ENCODE measurements around the gene LRRC57.

DNA sequence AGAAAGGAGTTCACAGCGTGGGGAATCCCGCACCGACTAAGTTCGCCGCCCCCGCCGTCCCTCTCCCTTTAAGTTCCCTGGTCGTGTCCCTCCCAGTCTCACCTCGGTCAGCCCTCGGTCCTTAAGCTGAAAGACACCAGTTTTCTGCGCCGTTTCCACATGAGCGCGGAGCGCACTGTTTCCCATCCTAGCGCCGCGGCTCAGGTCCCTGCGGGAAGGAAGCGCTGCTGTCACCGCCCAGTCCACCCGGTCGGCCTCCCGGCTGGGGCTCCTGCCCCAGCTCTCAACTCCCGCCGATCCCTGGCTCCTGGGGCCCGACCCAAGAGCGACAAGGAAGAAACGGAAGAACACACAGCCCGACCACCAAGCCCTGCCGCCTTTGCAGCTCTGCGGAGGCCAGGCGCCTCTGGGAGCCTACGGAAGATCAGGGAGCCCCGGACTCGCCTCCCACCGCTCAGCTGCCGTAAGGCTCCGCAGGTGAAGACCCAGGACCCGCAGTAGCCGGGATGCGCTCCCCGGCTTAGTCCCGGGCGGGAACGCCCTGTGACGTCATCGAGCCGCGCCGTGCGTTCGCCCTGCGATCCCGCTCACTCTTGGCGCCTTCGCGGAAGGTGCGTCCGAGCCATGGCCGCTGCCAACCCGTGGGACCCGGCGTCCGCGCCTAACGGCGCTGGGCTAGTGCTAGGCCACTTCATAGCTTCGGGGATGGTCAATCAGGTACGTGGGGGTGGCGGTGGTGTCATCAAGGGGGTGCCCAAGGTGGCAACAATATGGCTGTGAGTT is at the start of gene LRRC57, which contains the start of gene HAUS2:
- TF ChIP-seq, protein P1, sequence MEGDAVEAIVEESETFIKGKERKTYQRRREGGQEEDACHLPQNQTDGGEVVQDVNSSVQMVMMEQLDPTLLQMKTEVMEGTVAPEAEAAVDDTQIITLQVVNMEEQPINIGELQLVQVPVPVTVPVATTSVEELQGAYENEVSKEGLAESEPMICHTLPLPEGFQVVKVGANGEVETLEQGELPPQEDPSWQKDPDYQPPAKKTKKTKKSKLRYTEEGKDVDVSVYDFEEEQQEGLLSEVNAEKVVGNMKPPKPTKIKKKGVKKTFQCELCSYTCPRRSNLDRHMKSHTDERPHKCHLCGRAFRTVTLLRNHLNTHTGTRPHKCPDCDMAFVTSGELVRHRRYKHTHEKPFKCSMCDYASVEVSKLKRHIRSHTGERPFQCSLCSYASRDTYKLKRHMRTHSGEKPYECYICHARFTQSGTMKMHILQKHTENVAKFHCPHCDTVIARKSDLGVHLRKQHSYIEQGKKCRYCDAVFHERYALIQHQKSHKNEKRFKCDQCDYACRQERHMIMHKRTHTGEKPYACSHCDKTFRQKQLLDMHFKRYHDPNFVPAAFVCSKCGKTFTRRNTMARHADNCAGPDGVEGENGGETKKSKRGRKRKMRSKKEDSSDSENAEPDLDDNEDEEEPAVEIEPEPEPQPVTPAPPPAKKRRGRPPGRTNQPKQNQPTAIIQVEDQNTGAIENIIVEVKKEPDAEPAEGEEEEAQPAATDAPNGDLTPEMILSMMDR (IDR thresholded peaks at IDR 0.05) = no peak
- TF ChIP-seq POLR2A (IDR thresholded peaks at IDR 0.05) = peak in 1 of 2 donors; percentile 83

Data from vagina (tissue), 2 donors.